ENCODE measurements around the gene CD40. TPM values are rescaled to one million over a fixed set of nuclear protein-coding genes. Genes with fewer than 3 reads are reported as not detected.

CD40 gene
- total and polyA plus RNA-seq, 2 of the 4 experiments (the other 2 are of a cell fraction): 0.36 to 0.92 TPM

DNA sequence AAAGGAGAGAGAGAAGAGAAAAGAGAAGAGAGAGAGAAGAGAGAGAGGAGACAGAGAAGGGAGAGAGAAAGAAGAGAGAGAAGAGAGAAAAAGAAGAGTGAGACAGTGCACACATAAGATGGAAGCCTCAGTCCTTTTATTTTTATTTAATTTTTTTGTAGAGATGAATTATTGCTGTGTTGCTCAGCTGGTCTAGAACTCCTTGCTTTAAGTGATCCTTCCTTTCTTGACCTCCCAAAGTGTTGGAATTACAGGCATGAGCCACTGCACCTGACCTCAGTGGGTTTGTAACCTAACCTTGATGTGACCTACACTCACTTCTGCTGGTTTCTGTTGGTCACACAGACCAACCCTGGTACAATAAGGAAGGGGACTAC, 6.3 kb upstream of the CD40 start:
- ChIA-PET CTCF (no interaction called here), POLR2A (ENCODE audit: unreplicated experiment) (no interaction called here)
- in situ Hi-C loops (cut with MboI; ENCODE audit: low sequenced_read_pairs): no loop called here
- H2AK9ac ChIP-seq (replicated peaks; ENCODE audit: low read depth, low read length, poor library complexity): no peak overlapping the region
- no peak overlapping the region for H3K4me3 ChIP-seq (ENCODE audit: insufficient read depth, low read depth, low read length)
- H3K56ac ChIP-seq (ENCODE audit: extremely low read depth, insufficient read depth, low read length): no peak overlapping the region
- no peak overlapping the region for H2BK120ac ChIP-seq (ENCODE audit: low read depth, low read length)
- H3K36me3 ChIP-seq (ENCODE audit: control insufficient read depth, insufficient read depth, low read length): no peaks in the 10 kb centered on the region
- no peak overlapping the region for H2BK20ac ChIP-seq (ENCODE audit: low read depth, low read length)
- H4K20me1 ChIP-seq (ENCODE audit: insufficient read depth, low read length): no peaks in the 10 kb centered on the region
- no peak overlapping the region for H3K4ac ChIP-seq (ENCODE audit: low read depth, low read length)
- no peak overlapping the region for H4K8ac ChIP-seq (ENCODE audit: low read depth in 2 of 2, low read length in 2 of 2)
- intact Hi-C loops (cut with micrococcal nuclease): no loop called here
- H2AK5ac ChIP-seq (ENCODE audit: low read depth, low read length): no peak overlapping the region
- no peak overlapping the region for H3K18ac ChIP-seq (ENCODE audit: low read depth, low read length)
- no peak for TF ChIP-seq RFX5 (IDR thresholded peaks at IDR 0.05; ENCODE audit: low read depth, low read length)
- no peaks in the 10 kb centered on the region for H3K9me1 ChIP-seq (ENCODE audit: insufficient read depth, low read length)
- dilution Hi-C loops (cut with HindIII; ENCODE audit: low sequenced_read_pairs, unreplicated experiment): no loop called here
- H3K9ac ChIP-seq (ENCODE audit: low read depth, low read length): no peak overlapping the region
- no peak overlapping the region for H4K5ac ChIP-seq (ENCODE audit: low read depth, low read length)
- no peak for DNase-seq
- H4K91ac ChIP-seq (ENCODE audit: insufficient read depth, low read depth, low read length): no peak overlapping the region
- no peak overlapping the region for H3K4me2 ChIP-seq (ENCODE audit: low read depth, low read length)
- H3K14ac ChIP-seq (replicated peaks; ENCODE audit: low read depth, low read length): no peak overlapping the region
- no peak overlapping the region for H3K23ac ChIP-seq (ENCODE audit: low read depth, low read length)
- H2BK5ac ChIP-seq (ENCODE audit: low read depth, low read length, poor library complexity, severe bottlenecking): no peak overlapping the region
- H3K9me3 ChIP-seq (ENCODE audit: control insufficient read depth, insufficient read depth, low read length): no peaks in the 10 kb centered on the region
- H2BK15ac ChIP-seq (ENCODE audit: low read depth, low read length): no peak overlapping the region
- H3K4me1 ChIP-seq (ENCODE audit: control insufficient read depth, insufficient read depth, low read length): no peaks in the 10 kb centered on the region
- ATAC-seq (ENCODE audit: low read depth): no peak
- H2AFZ ChIP-seq (replicated peaks; ENCODE audit: low read length, poor library complexity): no peak overlapping the region
- peaks cover 21% of the 10 kb centered on the region for H3K27me3 ChIP-seq (ENCODE audit: control insufficient read depth, insufficient read depth, low read length)
- no peak overlapping the region for H3K27ac ChIP-seq (ENCODE audit: insufficient read depth, low read length)
- no peaks in the 10 kb centered on the region for H3K79me1 ChIP-seq (ENCODE audit: low read depth in 1 of 2, low read length in 2 of 2)
- no TSS peak for BruUV-seq (replicated peaks)

Measured in IMR-90 (cell line).